ENCODE data around the gene TFCP2L1. TPM values are rescaled to one million over a fixed set of nuclear protein-coding genes. Genes with fewer than 3 reads are reported as not detected.

TFCP2L1 gene
- total and polyA plus RNA-seq, 2 of the 4 experiments (the other 2 are of a cell fraction) = not detected

GRCh38 chr2:121251497-121251896 lies 33.5 kb downstream of the TFCP2L1 start:
- no peaks in the 10 kb centered on the region for H3K9me3 ChIP-seq (ENCODE audit: control insufficient read depth, insufficient read depth, low read length)

More at GRCh38 chr2:121251497-121251896, 33.5 kb downstream of the TFCP2L1 start:
- Histone ChIP-seq H3K56ac (ENCODE audit: extremely low read depth, insufficient read depth, low read length) (no peak overlapping the region), H2BK5ac (ENCODE audit: low read depth, low read length, poor library complexity, severe bottlenecking) (no peak overlapping the region), H3K79me1 (ENCODE audit: low read depth in 1 of 2, low read length in 2 of 2) (no peaks in the 10 kb centered on the region), H3K27ac (ENCODE audit: insufficient read depth, low read length) (no peak overlapping the region), H4K5ac (ENCODE audit: low read depth, low read length) (no peak overlapping the region), H3K27me3 (ENCODE audit: control insufficient read depth, insufficient read depth, low read length) (peaks cover 23% of the 10 kb centered on the region), H3K4ac (ENCODE audit: low read depth, low read length) (no peak overlapping the region), H2AFZ (replicated peaks; ENCODE audit: low read length, poor library complexity) (no peak overlapping the region), H2AK5ac (ENCODE audit: low read depth, low read length) (no peak overlapping the region), H3K9ac (ENCODE audit: low read depth, low read length) (no peak overlapping the region), H3K36me3 (ENCODE audit: control insufficient read depth, insufficient read depth, low read length) (no peaks in the 10 kb centered on the region), H2BK120ac (ENCODE audit: low read depth, low read length) (no peak overlapping the region), H2BK15ac (ENCODE audit: low read depth, low read length) (no peak overlapping the region), H3K4me3 (ENCODE audit: insufficient read depth, low read depth, low read length) (no peak overlapping the region), H3K18ac (ENCODE audit: low read depth, low read length) (no peak overlapping the region), H2AK9ac (replicated peaks; ENCODE audit: low read depth, low read length, poor library complexity) (no peak overlapping the region), H3K23ac (ENCODE audit: low read depth, low read length) (no peak overlapping the region), H4K20me1 (ENCODE audit: insufficient read depth, low read length) (no peaks in the 10 kb centered on the region), H4K91ac (ENCODE audit: insufficient read depth, low read depth, low read length) (no peak overlapping the region), H2BK20ac (ENCODE audit: low read depth, low read length) (no peak overlapping the region), H3K4me1 (ENCODE audit: control insufficient read depth, insufficient read depth, low read length) (no peaks in the 10 kb centered on the region), H3K4me2 (ENCODE audit: low read depth, low read length) (no peak overlapping the region), H3K9me1 (ENCODE audit: insufficient read depth, low read length) (no peaks in the 10 kb centered on the region), H3K14ac (replicated peaks; ENCODE audit: low read depth, low read length) (no peak overlapping the region), H4K8ac (ENCODE audit: low read depth in 2 of 2, low read length in 2 of 2) (no peak overlapping the region)
- intact Hi-C loops (cut with micrococcal nuclease) (no loop called here), dilution Hi-C loops (cut with HindIII; ENCODE audit: low sequenced_read_pairs, unreplicated experiment) (no loop called here), in situ Hi-C loops (cut with MboI; ENCODE audit: low sequenced_read_pairs) (no loop called here)
- ATAC-seq (ENCODE audit: low read depth) = no peak
- ChIA-PET POLR2A (ENCODE audit: unreplicated experiment) (no interaction called here), CTCF (no interaction called here)
- no TSS peak for BruUV-seq (replicated peaks)
- DNase-seq = no peak
- no peak for TF ChIP-seq SMC3 (IDR thresholded peaks at IDR 0.05; ENCODE audit: low read depth, low read length)
- peak; percentile 52 for TF ChIP-seq MAFK (IDR thresholded peaks at IDR 0.05; ENCODE audit: low read depth, low read length)
- no CpG with 5 or more reads among the region's 1 CpG for WGBS, 2 experiments (ENCODE audit: extremely low coverage in 2 of 2, insufficient read length in 1 of 2)
